Activated CD4-positive, alpha-beta T cell treated with anti-CD3 and anti-CD28 coated beads, Interleukin-2, amount 10 ng/mL, durations not matched to agents 24 days and 14 days (primary cell): ENCODE results near the gene DGKG. TPM values are rescaled to one million over a fixed set of nuclear protein-coding genes. Genes with fewer than 3 reads are reported as not detected.

Experiments used
- DNase-seq: peaks from one replicate; pipeline ENCODE4 v3.0.0; 2022
- H3K27ac Mint-ChIP-seq: one replicate; pipeline ENCODE4 v1.8.0; 2022; ENCODE audit warnings: mild to moderate bottlenecking, mixed read lengths
- H3K27me3 Mint-ChIP-seq: one replicate; pipeline ENCODE4 v1.8.0; 2022; ENCODE audit warnings: mixed read lengths
- H3K36me3 Mint-ChIP-seq: one replicate; pipeline ENCODE4 v1.8.0; 2022; ENCODE audit warnings: low read depth, mild to moderate bottlenecking, mixed read lengths
- H3K4me1 Mint-ChIP-seq: one replicate; pipeline ENCODE4 v1.8.0; 2021; ENCODE audit warnings: mixed read lengths
- H3K4me3 Mint-ChIP-seq: one replicate; pipeline ENCODE4 v1.8.0; 2022; ENCODE audit warnings: mild to moderate bottlenecking, moderate library complexity, mixed read lengths
- H3K9me3 Mint-ChIP-seq: one replicate; pipeline ENCODE4 v1.8.0; 2021; ENCODE audit warnings: mixed read lengths
- intact Hi-C: fragments of 100-400 bp; cut with micrococcal nuclease; formaldehyde crosslinking; loops from one replicate; pipeline ENCODE4 v1.15.1; 2023
- total RNA-seq: library from RNA; stranded (reverse); gene quantifications from 2 replicates; pipeline ENCODE4 v1.2.3, GENCODE V29; 2022

Gene DGKG
- total RNA-seq, 1 donor from 2014 or later, result 0.28 TPM

GRCh38 chr3:186160691-186161243 lies 201.3 kb downstream of the DGKG start:
- Mint-ChIP-seq H3K27ac (no peak overlapping the region), H3K4me1 (no peaks in the 10 kb centered on the region), H3K9me3 (no peaks in the 10 kb centered on the region), H3K4me3 (no peak overlapping the region), H3K27me3 (peaks cover 38% of the 10 kb centered on the region), H3K36me3 (no peaks in the 10 kb centered on the region)
- intact Hi-C loops, result no loop called here
- DNase-seq, result no peak

GRCh38 chr3:186154641-186155040 lies 207.4 kb downstream of the DGKG start:
- H3K4me1 Mint-ChIP-seq, result peaks cover 15% of the 10 kb centered on the region
- no peak overlapping the region for H3K4me3 Mint-ChIP-seq
- DNase-seq, result no peak
- no peak overlapping the region for H3K27ac Mint-ChIP-seq
- intact Hi-C loops, result loop anchor here (5.0 kb wide), 3 partner anchors 88 to 378 kb away; partner anchors contain the start of gene TRA2B
- peaks cover 35% of the 10 kb centered on the region for H3K27me3 Mint-ChIP-seq
- peaks cover 4% of the 10 kb centered on the region for H3K9me3 Mint-ChIP-seq
- no peaks in the 10 kb centered on the region for H3K36me3 Mint-ChIP-seq

GRCh38 chr3:186152889-186153292 lies 209.1 kb downstream of the DGKG start:
- intact Hi-C loops, result loop anchor here (5.0 kb wide), 3 partner anchors 89 to 379 kb away; partner anchors contain the start of gene TRA2B

GRCh38 chr3:186152361-186152798 lies 209.7 kb downstream of the DGKG start:
- peaks cover 15% of the 10 kb centered on the region for H3K4me1 Mint-ChIP-seq
- no peak overlapping the region for H3K4me3 Mint-ChIP-seq
- peaks cover 4% of the 10 kb centered on the region for H3K9me3 Mint-ChIP-seq
- H3K27ac Mint-ChIP-seq, result no peak overlapping the region
- intact Hi-C loops, result loop anchor here (5.0 kb wide), 3 partner anchors 90 to 380 kb away; partner anchors contain the start of gene TRA2B
- no peak for DNase-seq
- H3K36me3 Mint-ChIP-seq, result no peaks in the 10 kb centered on the region
- H3K27me3 Mint-ChIP-seq, result peaks cover 46% of the 10 kb centered on the region

More at GRCh38 chr3:186152889-186153292, 209.1 kb downstream of the DGKG start:
- Mint-ChIP-seq H3K9me3 (peaks cover 4% of the 10 kb centered on the region), H3K4me3 (no peak overlapping the region), H3K4me1 (peaks cover 15% of the 10 kb centered on the region), H3K27ac (no peak overlapping the region), H3K36me3 (no peaks in the 10 kb centered on the region), H3K27me3 (peaks cover 40% of the 10 kb centered on the region)
- DNase-seq, result no peak

- Mint-ChIP-seq H3K9me3 (peaks cover 4% of the 10 kb centered on the region), H3K27me3 (peaks cover 54% of the 10 kb centered on the region), H3K27ac (peak overlapping the region; percentile 53), H3K4me1 (peaks cover 15% of the 10 kb centered on the region), H3K4me3 (no peak overlapping the region), H3K36me3 (no peaks in the 10 kb centered on the region)
- intact Hi-C loops, result loop anchor here (2.0 to 5.0 kb wide), 4 partner anchors 43 to 381 kb away; partner anchors contain the start of genes ETV5 and TRA2B
- DNase-seq, result peak; percentile 71
These were observed 210.7 kb downstream of the DGKG start for GRCh38 chr3:186151077-186151971.

- no peak for DNase-seq
- Mint-ChIP-seq H3K36me3 (no peaks in the 10 kb centered on the region), H3K27me3 (peaks cover 54% of the 10 kb centered on the region), H3K9me3 (peaks cover 4% of the 10 kb centered on the region), H3K4me1 (peaks cover 15% of the 10 kb centered on the region), H3K4me3 (no peak overlapping the region), H3K27ac (no peak overlapping the region)
- intact Hi-C loops, result loop anchor here (2.0 to 5.0 kb wide), 4 partner anchors 41 to 382 kb away; partner anchors contain the start of genes ETV5 and TRA2B
These were observed 211.8 kb downstream of the DGKG start for GRCh38 chr3:186150041-186150830.

- peaks cover 15% of the 10 kb centered on the region for H3K4me1 Mint-ChIP-seq
- H3K4me3 Mint-ChIP-seq, result no peak overlapping the region
- intact Hi-C loops, result no loop called here
- peaks cover 61% of the 10 kb centered on the region for H3K27me3 Mint-ChIP-seq
- peaks cover 4% of the 10 kb centered on the region for H3K9me3 Mint-ChIP-seq
- no peaks in the 10 kb centered on the region for H3K36me3 Mint-ChIP-seq
- DNase-seq, result no peak
- H3K27ac Mint-ChIP-seq, result no peak overlapping the region
These were observed 212.6 kb downstream of the DGKG start for GRCh38 chr3:186149319-186149960.

GRCh38 chr3:186144257-186144656 lies 217.8 kb downstream of the DGKG start:
- peaks cover 2% of the 10 kb centered on the region for H3K4me1 Mint-ChIP-seq
- no peak for DNase-seq
- no peaks in the 10 kb centered on the region for H3K36me3 Mint-ChIP-seq
- no peak overlapping the region for H3K4me3 Mint-ChIP-seq
- intact Hi-C loops, result no loop called here
- no peaks in the 10 kb centered on the region for H3K9me3 Mint-ChIP-seq
- H3K27me3 Mint-ChIP-seq, result peaks cover 56% of the 10 kb centered on the region
- H3K27ac Mint-ChIP-seq, result no peak overlapping the region

GRCh38 chr3:186143250-186143649 lies 218.8 kb downstream of the DGKG start:
- Mint-ChIP-seq H3K27me3 (peaks cover 54% of the 10 kb centered on the region), H3K27ac (no peak overlapping the region), H3K36me3 (no peaks in the 10 kb centered on the region), H3K9me3 (no peaks in the 10 kb centered on the region), H3K4me3 (no peak overlapping the region), H3K4me1 (peaks cover 2% of the 10 kb centered on the region)
- intact Hi-C loops, result no loop called here
- no peak for DNase-seq

- H3K36me3 Mint-ChIP-seq, result no peaks in the 10 kb centered on the region
- peaks cover 2% of the 10 kb centered on the region for H3K4me1 Mint-ChIP-seq
- intact Hi-C loops, result no loop called here
- H3K4me3 Mint-ChIP-seq, result no peak overlapping the region
- H3K27ac Mint-ChIP-seq, result no peak overlapping the region
- peaks cover 48% of the 10 kb centered on the region for H3K27me3 Mint-ChIP-seq
- DNase-seq, result no peak
- no peaks in the 10 kb centered on the region for H3K9me3 Mint-ChIP-seq
These were observed 219.6 kb downstream of the DGKG start for GRCh38 chr3:186142393-186142932.

- DNase-seq, result no peak
- Mint-ChIP-seq H3K27ac (no peak overlapping the region), H3K9me3 (no peaks in the 10 kb centered on the region), H3K27me3 (peaks cover 41% of the 10 kb centered on the region), H3K36me3 (no peaks in the 10 kb centered on the region), H3K4me1 (peaks cover 2% of the 10 kb centered on the region), H3K4me3 (no peak overlapping the region)
- intact Hi-C loops, result no loop called here
These were observed 220.2 kb downstream of the DGKG start for GRCh38 chr3:186141790-186142189.

GRCh38 chr3:186138272-186138981 lies 223.6 kb downstream of the DGKG start:
- H3K9me3 Mint-ChIP-seq, result no peaks in the 10 kb centered on the region
- H3K27me3 Mint-ChIP-seq, result peaks cover 40% of the 10 kb centered on the region
- no peaks in the 10 kb centered on the region for H3K36me3 Mint-ChIP-seq
- intact Hi-C loops, result no loop called here
- no peak overlapping the region for H3K27ac Mint-ChIP-seq
- H3K4me3 Mint-ChIP-seq, result no peak overlapping the region
- no peak for DNase-seq
- H3K4me1 Mint-ChIP-seq, result peaks cover 2% of the 10 kb centered on the region
